HG03280 (cell line): ENCODE data around the gene RXRG.
"Not testable (repeated sequence)": the region's sequence is repeated elsewhere in the genome, so short reads cannot be mapped to it uniquely, and the experiment has no call there.

Source experiments
- ATAC-seq: cut with Tn5 transposase; IDR thresholded peaks from one replicate; pipeline ENCODE4 v1.9.1; 2021; ENCODE audit warnings: mild to moderate bottlenecking, moderate library complexity; ENCODE audit not compliant: unreplicated experiment

The RXRG gene

GRCh38 chr1:165444897-165445370 is at the start of gene RXRG:
Gene RXRG (minus strand): TSS chr1:165445126. CDS start chr1:165444893, 233 bp downstream.
- no peak for ATAC-seq

GRCh38 chr1:165492845-165493373 is 48.0 kb upstream of the RXRG start:
- no peak for ATAC-seq

- ATAC-seq = no peak
Observed at GRCh38 chr1:165490175-165490574, 45.2 kb upstream of the RXRG start.

GRCh38 chr1:165487921-165488320 is 43.0 kb upstream of the RXRG start:
- no peak for ATAC-seq

GRCh38 chr1:165486663-165487062 is 41.7 kb upstream of the RXRG start:
- no peak for ATAC-seq

GRCh38 chr1:165485716-165486115 is 40.8 kb upstream of the RXRG start:
- ATAC-seq = no peak

GRCh38 chr1:165484532-165484931 is 39.6 kb upstream of the RXRG start:
- no peak for ATAC-seq

- ATAC-seq = no peak
Observed at GRCh38 chr1:165483412-165483811, 38.5 kb upstream of the RXRG start.

- ATAC-seq = no peak
Observed at GRCh38 chr1:165481820-165482532, 37.0 kb upstream of the RXRG start.

- no peak for ATAC-seq
Observed at GRCh38 chr1:165476776-165477175, 31.9 kb upstream of the RXRG start.

GRCh38 chr1:165474196-165474595 is 29.3 kb upstream of the RXRG start:
- ATAC-seq = no peak

GRCh38 chr1:165473081-165473480 is 28.2 kb upstream of the RXRG start:
- ATAC-seq = no peak

- ATAC-seq = no peak
Observed at GRCh38 chr1:165468726-165469249, 23.9 kb upstream of the RXRG start.

- ATAC-seq = no peak
Observed at GRCh38 chr1:165468253-165468652, 23.3 kb upstream of the RXRG start.

- no peak for ATAC-seq
Observed at GRCh38 chr1:165467706-165468105, 22.8 kb upstream of the RXRG start.

GRCh38 chr1:165463978-165464377 is 19.1 kb upstream of the RXRG start:
- ATAC-seq = no peak

GRCh38 chr1:165459683-165460082 is 14.8 kb upstream of the RXRG start:
- not testable (repeated sequence) for ATAC-seq

GRCh38 chr1:165456861-165457260 is 11.9 kb upstream of the RXRG start:
- no peak for ATAC-seq

- no peak for ATAC-seq
Observed at GRCh38 chr1:165456114-165456513, 11.2 kb upstream of the RXRG start.

GRCh38 chr1:165455111-165455510 is 10.2 kb upstream of the RXRG start:
- no peak for ATAC-seq

- no peak for ATAC-seq
Observed at GRCh38 chr1:165454091-165454610, 9.2 kb upstream of the RXRG start.
